ENCODE results near the gene PRMT2.
"Not testable (repeated sequence)": the region's sequence is repeated elsewhere in the genome, so short reads cannot be mapped to it uniquely, and the experiment has no call there.

Gene PRMT2

DNA sequence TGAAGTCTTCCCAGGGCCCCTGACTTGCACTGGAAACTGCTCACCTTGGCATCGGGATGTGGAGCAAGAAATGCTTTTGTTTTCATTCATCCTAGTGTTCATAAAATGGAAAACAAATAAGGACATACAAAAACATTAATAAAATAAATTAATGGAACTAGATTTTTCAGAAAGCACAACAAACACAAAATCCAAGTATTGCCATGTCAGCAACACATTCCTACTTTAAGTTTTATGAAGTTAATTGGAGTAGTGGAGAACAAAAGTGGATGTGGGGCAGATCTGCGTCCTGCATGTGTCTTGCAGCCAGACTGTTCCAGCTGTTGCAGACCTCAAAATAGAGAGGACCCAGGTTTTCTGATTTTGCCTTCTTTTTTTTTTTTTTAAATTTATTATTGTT, 32.9 kb downstream of the PRMT2 start:
- DNase-seq (ENCODE audit: low spot score): no peak

DNA sequence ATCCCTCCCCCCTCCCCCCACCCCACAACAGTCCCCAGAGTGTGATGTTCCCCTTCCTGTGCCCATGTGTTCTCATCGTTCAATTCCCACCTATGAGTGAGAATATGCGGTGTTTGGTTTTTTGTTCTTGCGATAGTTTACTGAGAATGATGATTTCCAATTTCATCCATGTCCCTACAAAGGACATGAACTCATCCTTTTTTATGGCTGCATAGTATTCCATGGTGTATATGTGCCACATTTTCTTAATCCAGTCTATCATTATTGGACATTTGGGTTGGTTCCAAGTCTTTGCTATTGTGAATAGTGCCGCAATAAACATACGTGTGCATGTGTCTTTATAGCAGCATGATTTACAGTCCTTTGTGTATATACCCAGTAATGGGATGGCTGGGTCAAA, 33.4 kb downstream of the PRMT2 start:
- DNase-seq (ENCODE audit: low spot score): not testable (repeated sequence)

DNA sequence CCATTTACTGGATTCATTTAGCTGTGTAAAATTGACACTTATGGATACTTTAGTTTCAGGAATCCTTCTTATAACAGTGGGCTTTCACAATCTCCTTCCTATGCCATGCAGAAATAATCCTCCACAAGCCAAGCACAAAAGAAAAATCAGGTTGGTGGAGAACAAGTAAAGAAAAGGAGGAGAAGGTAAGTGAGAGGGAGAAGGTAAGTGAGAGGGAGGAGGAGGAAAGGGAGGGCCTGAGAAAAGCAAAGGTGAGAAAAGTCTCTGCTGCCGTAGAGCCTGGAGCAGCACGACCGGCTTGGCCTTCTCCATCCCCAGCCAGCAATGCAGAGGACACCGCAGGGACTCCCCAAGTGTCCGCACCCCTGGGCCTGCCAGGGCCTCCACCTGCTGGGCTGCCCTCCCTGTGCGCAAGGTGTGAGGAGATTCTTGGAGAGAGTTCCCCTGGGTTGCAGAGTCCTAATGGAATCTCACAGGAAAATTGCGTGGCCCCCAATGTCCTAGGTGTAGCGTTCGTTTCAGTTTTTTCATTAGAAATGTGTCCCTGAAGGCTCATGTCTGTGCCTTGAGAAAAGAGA, 39.0 kb downstream of the PRMT2 start:
- DNase-seq (ENCODE audit: low spot score): no peak

GRCh38 chr21:46675595-46676280, 40.3 kb downstream of the PRMT2 start:
- DNase-seq (ENCODE audit: low spot score): no peak

DNA sequence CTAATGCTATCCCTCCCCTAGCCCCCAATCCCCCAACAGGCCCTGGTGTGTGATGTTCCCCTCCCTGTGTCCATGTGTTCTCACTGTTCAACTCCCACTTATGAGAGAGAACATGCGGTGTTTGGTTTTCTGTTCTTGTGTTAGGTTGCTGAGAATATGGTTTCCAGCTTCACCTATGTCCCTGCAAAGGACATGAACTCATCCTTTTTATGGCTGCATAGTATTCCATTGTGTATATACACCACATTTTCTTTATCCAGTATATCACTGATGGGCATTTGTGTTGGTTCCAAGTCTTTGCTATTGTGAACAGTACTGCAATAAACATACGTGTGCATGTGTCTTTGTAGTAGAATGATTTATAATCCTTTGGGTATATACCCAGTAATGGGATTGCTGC, 41.1 kb downstream of the PRMT2 start:
- not testable (repeated sequence) for DNase-seq (ENCODE audit: low spot score)

GRCh38 chr21:46681593-46681992, 46.1 kb downstream of the PRMT2 start:
- not testable (repeated sequence) for DNase-seq (ENCODE audit: low spot score)

GRCh38 chr21:46698652-46699051, 63.2 kb downstream of the PRMT2 start:
- not testable (repeated sequence) for DNase-seq (ENCODE audit: low spot score)

GRCh38 chr21:46699104-46699503, 63.6 kb downstream of the PRMT2 start:
- not testable (repeated sequence) for DNase-seq (ENCODE audit: low spot score)
